ENCODE measurements around the gene LYRM4.

LYRM4 gene

GRCh38 chr6:5079692-5080091 is 181.1 kb downstream of the LYRM4 start:
- TF ChIP-seq GATA3 (IDR thresholded peaks at IDR 0.05; ENCODE audit: low read depth, low read length) = no peak
- no peak for TF ChIP-seq GATA2 (IDR thresholded peaks at IDR 0.05; ENCODE audit: low read depth, low read length)

DNA sequence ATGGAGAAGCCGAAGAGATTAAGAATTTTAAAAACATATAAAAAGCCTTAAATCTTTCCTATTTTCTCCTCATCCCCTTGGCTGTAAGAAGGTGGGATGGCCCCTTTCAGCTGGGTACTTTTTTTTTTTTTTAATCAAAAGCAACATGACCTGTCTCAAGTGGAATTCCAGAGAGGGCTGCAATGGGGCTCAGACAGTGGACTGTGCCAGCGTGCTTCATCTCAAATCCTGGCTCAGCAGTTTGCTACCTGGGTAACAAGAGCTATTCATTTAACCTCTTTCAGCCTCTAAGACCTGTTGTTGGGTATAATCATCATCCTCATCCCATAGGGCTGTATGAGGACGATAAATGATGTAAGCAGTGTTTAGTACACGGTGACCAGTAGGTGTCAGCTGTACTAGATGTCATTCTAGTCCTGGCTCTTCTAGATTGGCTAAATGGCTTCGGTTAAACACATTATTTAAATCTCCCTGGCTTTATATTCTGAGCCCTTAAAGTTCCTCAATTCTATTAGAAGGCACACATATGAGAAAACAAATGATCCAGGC is 182.6 kb downstream of the LYRM4 start:
- TF ChIP-seq GATA2 (IDR thresholded peaks at IDR 0.05; ENCODE audit: low read depth, low read length) = no peak
- no peak for TF ChIP-seq GATA3 (IDR thresholded peaks at IDR 0.05; ENCODE audit: low read depth, low read length)

- no peak for TF ChIP-seq GATA2 (IDR thresholded peaks at IDR 0.05; ENCODE audit: low read depth, low read length)
- no peak for TF ChIP-seq GATA3 (IDR thresholded peaks at IDR 0.05; ENCODE audit: low read depth, low read length)
Measured at GRCh38 chr6:5076931-5077330, 183.8 kb downstream of the LYRM4 start.

DNA sequence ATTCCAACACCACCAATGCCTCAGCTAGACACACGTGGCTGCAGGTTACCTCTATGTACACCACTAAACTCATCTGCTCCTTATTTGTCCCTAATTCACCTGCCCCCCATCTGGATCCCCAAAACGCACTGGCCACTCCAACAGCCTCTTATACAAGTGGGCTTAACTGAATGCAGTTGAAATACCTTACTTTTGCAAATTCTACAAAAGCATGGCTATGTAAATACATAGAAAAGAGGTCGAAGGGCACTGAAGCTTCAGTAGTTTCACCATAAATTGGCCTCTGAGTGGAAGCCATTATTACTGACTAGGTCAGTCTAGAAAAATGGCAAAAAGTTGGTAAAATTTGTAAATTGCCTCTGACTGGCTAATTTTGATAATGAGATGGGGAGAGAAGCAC is 186.8 kb downstream of the LYRM4 start:
- TF ChIP-seq GATA3 (IDR thresholded peaks at IDR 0.05; ENCODE audit: low read depth, low read length) (no peak), GATA2 (IDR thresholded peaks at IDR 0.05; ENCODE audit: low read depth, low read length) (no peak)

DNA sequence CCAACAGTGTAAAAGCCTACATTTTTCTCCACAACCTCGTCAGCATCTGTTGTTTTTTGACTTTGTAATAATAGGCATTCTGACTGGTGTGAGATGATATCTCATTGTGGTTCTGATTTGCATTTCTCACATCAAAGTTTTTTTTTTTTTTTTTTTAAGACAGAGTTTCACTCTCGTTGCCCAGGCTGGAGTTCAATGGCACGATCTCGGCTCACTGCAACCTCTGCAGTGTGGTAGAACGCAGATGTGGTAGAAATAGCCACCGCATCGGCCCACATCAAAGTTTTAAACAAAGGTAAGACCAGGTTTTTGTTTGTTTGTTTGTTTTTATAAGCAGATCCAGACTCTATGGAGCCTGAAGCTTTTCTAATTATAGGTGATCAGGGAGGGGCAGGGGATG is 188.3 kb downstream of the LYRM4 start:
- TF ChIP-seq GATA3 (IDR thresholded peaks at IDR 0.05; ENCODE audit: low read depth, low read length) = no peak
- TF ChIP-seq GATA2 (IDR thresholded peaks at IDR 0.05; ENCODE audit: low read depth, low read length) = no peak

DNA sequence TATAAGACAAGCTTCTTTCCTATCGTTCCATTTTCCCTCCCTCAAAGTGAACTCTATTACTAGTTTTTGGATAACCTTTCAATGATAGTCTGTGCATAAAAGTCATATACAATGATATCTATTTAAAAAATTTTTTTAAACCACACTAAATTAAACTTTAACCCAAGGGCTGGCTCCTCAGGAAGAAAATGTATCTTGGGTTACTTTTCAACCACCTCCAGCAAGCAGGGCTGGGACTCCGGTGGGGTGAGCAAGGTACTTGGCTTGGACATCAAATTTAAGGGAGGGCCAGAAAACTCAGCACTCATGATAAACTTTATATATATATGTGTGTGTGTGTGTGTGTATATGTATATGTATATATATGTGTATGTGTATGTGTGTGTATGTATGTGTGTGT is 189.5 kb downstream of the LYRM4 start:
- no peak for TF ChIP-seq GATA2 (IDR thresholded peaks at IDR 0.05; ENCODE audit: low read depth, low read length)
- no peak for TF ChIP-seq GATA3 (IDR thresholded peaks at IDR 0.05; ENCODE audit: low read depth, low read length)

DNA sequence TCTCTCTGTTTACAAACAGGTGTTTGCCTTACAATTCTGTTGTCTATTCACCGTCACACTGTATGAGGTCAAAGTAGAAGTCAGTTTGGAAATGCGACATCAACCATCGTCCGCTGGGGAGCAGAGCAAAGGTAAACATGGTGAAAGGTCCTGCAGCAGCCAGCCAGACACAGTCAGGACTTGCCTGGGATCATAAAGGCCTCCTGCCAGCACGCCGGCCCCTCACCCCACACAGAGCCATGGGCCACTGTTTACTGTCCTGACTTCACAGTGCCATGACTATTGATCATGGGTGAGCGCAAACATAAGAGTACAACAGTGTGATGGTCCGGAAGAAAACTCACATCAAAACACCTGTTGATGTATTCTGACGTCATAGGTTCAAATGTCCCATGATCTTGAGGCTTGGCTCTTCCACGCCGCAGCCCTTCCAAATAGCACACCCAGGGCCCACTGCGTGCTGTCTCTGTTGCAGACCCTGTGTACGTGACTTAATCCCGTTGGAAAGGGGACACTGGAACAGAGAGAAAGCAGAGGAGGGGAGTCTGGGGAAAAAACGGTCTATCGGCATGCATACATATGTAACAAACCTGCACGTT is 192.5 kb downstream of the LYRM4 start:
- TF ChIP-seq GATA2 (IDR thresholded peaks at IDR 0.05; ENCODE audit: low read depth, low read length) (no peak), GATA3 (IDR thresholded peaks at IDR 0.05; ENCODE audit: low read depth, low read length) (no peak)

- TF ChIP-seq GATA2 (IDR thresholded peaks at IDR 0.05; ENCODE audit: low read depth, low read length) (no peak), GATA3 (IDR thresholded peaks at IDR 0.05; ENCODE audit: low read depth, low read length) (no peak)
Measured at GRCh38 chr6:5067305-5067704, 193.4 kb downstream of the LYRM4 start.

- no peak for TF ChIP-seq GATA2 (IDR thresholded peaks at IDR 0.05; ENCODE audit: low read depth, low read length)
- no peak for TF ChIP-seq GATA3 (IDR thresholded peaks at IDR 0.05; ENCODE audit: low read depth, low read length)
Measured at GRCh38 chr6:5066456-5067093, 194.2 kb downstream of the LYRM4 start.

DNA sequence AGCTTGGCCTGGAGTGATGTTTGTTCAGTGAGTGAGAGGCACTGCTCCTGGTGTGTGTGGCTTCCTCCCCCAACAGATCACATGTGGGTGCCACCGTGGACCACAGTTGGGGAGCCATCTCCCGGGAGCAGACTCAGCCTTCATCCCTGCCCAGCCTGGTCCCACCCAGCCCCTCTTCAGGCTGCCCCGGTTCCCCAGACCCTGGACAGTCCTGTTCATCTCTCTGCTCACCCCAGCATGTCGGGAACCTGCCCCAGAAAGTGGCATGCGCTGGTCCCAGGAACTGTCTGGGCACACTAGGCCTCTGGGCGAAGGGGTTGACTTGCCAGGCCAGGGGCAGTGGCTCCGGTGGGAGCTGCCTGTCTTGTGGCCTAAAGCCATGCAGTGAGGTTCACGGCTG is 197.1 kb downstream of the LYRM4 start:
- TF ChIP-seq GATA2 (IDR thresholded peaks at IDR 0.05; ENCODE audit: low read depth, low read length) (no peak), GATA3 (IDR thresholded peaks at IDR 0.05; ENCODE audit: low read depth, low read length) (no peak)

DNA sequence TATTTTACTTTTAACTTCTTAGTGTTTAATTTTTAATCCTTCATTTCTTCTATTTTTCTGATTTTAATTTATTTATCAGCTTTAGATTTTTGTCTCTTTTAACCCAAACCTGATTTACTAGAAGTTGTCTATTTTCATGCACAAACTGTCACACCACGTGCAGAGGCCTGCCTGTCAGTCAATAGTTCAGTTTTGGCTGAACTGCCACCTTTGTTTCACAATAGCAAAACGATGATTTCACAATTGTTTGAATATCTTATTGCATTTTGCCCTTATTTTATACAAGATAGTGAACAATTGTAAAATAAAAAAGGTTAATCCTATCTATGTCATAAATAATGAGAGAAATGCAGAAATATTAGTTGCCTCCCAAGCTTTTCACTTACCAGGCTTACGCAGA is 199.6 kb downstream of the LYRM4 start:
- TF ChIP-seq GATA2 (IDR thresholded peaks at IDR 0.05; ENCODE audit: low read depth, low read length) (no peak), GATA3 (IDR thresholded peaks at IDR 0.05; ENCODE audit: low read depth, low read length) (no peak)

DNA sequence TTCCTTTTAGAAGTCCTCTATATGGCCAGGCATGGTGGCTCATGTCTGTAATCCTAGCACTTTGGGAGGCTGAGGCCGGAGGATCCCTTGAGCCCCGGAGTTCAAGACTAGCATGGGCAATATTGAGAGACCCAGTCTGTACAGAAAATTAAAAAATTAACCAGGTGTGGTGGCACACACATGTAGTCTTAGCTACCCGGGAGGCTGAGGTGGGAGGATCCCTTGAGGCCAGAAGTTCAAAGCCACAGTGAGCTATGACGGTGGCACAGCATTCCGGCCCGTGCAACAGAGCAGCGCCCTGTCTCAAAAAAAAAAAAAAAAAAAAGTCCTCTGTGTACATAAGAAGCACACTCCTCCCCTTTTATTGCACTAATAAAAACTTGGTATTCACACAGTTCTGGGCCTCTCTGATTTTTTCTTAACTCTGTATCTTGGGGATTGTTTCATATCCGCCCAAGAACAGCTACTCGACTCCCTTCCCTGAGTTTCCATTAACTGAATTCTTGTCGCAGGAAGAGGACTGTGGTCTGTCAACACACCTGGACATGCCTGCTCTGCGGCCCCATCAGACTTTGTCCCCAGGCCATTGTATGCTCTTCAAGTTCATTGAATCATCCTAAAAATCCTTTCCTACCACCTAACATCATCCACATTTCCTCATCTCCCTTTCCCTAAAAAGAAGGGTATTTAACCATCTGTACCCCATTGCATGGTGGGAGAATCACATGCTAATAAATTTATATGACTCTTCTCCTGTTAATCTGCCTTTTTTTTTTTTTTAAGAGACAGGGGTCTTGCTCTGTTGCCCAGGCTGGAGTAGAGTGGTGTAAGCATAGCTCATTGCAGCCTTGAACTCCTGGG is 201.5 kb downstream of the LYRM4 start:
- TF ChIP-seq GATA2 (IDR thresholded peaks at IDR 0.05; ENCODE audit: low read depth, low read length) (no peak), GATA3 (IDR thresholded peaks at IDR 0.05; ENCODE audit: low read depth, low read length) (no peak)

All from SH-SY5Y (cell line).